Activated naive CD8-positive, alpha-beta T cell treated with anti-CD3 and anti-CD28 coated beads for 36 hours (primary cell): ENCODE results near the gene KIF3A. TPM values are rescaled to one million over a fixed set of nuclear protein-coding genes. Genes with fewer than 3 reads are reported as not detected.
A peak's percentile ranks its signal among the peaks of the same experiment; 100 is the strongest.

Source experiments
- DNase-seq: peaks from one replicate; pipeline ENCODE4 v3.0.0; 2021
- H3K27ac Mint-ChIP-seq: one replicate; pipeline ENCODE4 v1.8.0; 2022; ENCODE audit warnings: mild to moderate bottlenecking, moderate library complexity, mixed read lengths
- H3K27me3 Mint-ChIP-seq: one replicate; pipeline ENCODE4 v1.8.0; 2022; ENCODE audit warnings: mild to moderate bottlenecking, mixed read lengths
- H3K36me3 Mint-ChIP-seq: one replicate; pipeline ENCODE4 v1.8.0; 2021; ENCODE audit warnings: mild to moderate bottlenecking, mixed read lengths
- H3K4me1 Mint-ChIP-seq: one replicate; pipeline ENCODE4 v1.8.0; 2021; ENCODE audit warnings: mixed read lengths
- H3K4me3 Mint-ChIP-seq: one replicate; pipeline ENCODE4 v1.8.0; 2022; ENCODE audit warnings: mild to moderate bottlenecking, moderate library complexity, mixed read lengths
- H3K9me3 Mint-ChIP-seq: one replicate; pipeline ENCODE4 v1.8.0; 2022; ENCODE audit warnings: mixed read lengths
- total RNA-seq, 2 experiments: library from RNA; stranded (reverse); gene quantifications; one replicate each; pipeline ENCODE4 v1.2.3, GENCODE V29; 2021

Gene KIF3A
- 10 to 100 TPM; 10.7 to 11.1 TPM for total RNA-seq

- Mint-ChIP-seq H3K36me3 (no peaks in the 10 kb centered on the region), H3K9me3 (no peaks in the 10 kb centered on the region), H3K27ac (peak within 1 kb of the TSS; percentile 73), H3K4me1 (peaks cover 29% of the 10 kb centered on the region), H3K4me3 (peak within 1 kb of the TSS; percentile 85), H3K27me3 (peaks cover 3% of the 10 kb centered on the region)
- peak; percentile 99 for DNase-seq
These were observed at the start of gene KIF3A for GRCh38 chr5:132736853-132737833. KIF3A (minus strand) TSS chr5:132737546; CDS start chr5:132737419, 127 bp downstream.

- H3K27me3 Mint-ChIP-seq, result peaks cover 26% of the 10 kb centered on the region
- no peak overlapping the region for H3K27ac Mint-ChIP-seq
- H3K4me1 Mint-ChIP-seq, result peaks cover 2% of the 10 kb centered on the region
- no peak for DNase-seq
- H3K9me3 Mint-ChIP-seq, result no peaks in the 10 kb centered on the region
- no peak overlapping the region for H3K4me3 Mint-ChIP-seq
- no peaks in the 10 kb centered on the region for H3K36me3 Mint-ChIP-seq
These were observed 49.7 kb upstream of the KIF3A start for GRCh38 chr5:132787076-132787475.

GRCh38 chr5:132785864-132786263, 48.5 kb upstream of the KIF3A start:
- Mint-ChIP-seq H3K27ac (no peak overlapping the region), H3K36me3 (no peaks in the 10 kb centered on the region), H3K4me1 (peaks cover 6% of the 10 kb centered on the region), H3K9me3 (no peaks in the 10 kb centered on the region), H3K27me3 (peaks cover 36% of the 10 kb centered on the region), H3K4me3 (no peak overlapping the region)
- DNase-seq, result no peak

GRCh38 chr5:132785365-132785764, 48.0 kb upstream of the KIF3A start:
- H3K27me3 Mint-ChIP-seq, result peaks cover 36% of the 10 kb centered on the region
- no peaks in the 10 kb centered on the region for H3K36me3 Mint-ChIP-seq
- H3K9me3 Mint-ChIP-seq, result no peaks in the 10 kb centered on the region

GRCh38 chr5:132782101-132782500, 44.8 kb upstream of the KIF3A start:
- Mint-ChIP-seq H3K9me3 (no peaks in the 10 kb centered on the region), H3K4me1 (peaks cover 12% of the 10 kb centered on the region), H3K27me3 (peaks cover 58% of the 10 kb centered on the region), H3K4me3 (no peak overlapping the region), H3K36me3 (no peaks in the 10 kb centered on the region), H3K27ac (no peak overlapping the region)
- DNase-seq, result no peak

More at GRCh38 chr5:132785365-132785764, 48.0 kb upstream of the KIF3A start:
- Mint-ChIP-seq H3K4me3 (no peak overlapping the region), H3K4me1 (peaks cover 7% of the 10 kb centered on the region), H3K27ac (no peak overlapping the region)
- DNase-seq, result no peak

GRCh38 chr5:132781029-132781428, 43.7 kb upstream of the KIF3A start:
- Mint-ChIP-seq H3K36me3 (no peaks in the 10 kb centered on the region), H3K4me1 (peaks cover 14% of the 10 kb centered on the region), H3K9me3 (no peaks in the 10 kb centered on the region), H3K4me3 (no peak overlapping the region), H3K27me3 (peaks cover 58% of the 10 kb centered on the region), H3K27ac (no peak overlapping the region)
- DNase-seq, result no peak

- H3K27me3 Mint-ChIP-seq, result peaks cover 58% of the 10 kb centered on the region
- DNase-seq, result no peak
- peaks cover 15% of the 10 kb centered on the region for H3K4me1 Mint-ChIP-seq
- no peaks in the 10 kb centered on the region for H3K36me3 Mint-ChIP-seq
- no peaks in the 10 kb centered on the region for H3K9me3 Mint-ChIP-seq
- no peak overlapping the region for H3K4me3 Mint-ChIP-seq
- H3K27ac Mint-ChIP-seq, result no peak overlapping the region
These were observed 43.2 kb upstream of the KIF3A start for GRCh38 chr5:132780577-132780976.

GRCh38 chr5:132779961-132780360, 42.6 kb upstream of the KIF3A start:
- H3K4me3 Mint-ChIP-seq, result no peak overlapping the region
- no peak for DNase-seq
- peaks cover 13% of the 10 kb centered on the region for H3K4me1 Mint-ChIP-seq
- H3K27me3 Mint-ChIP-seq, result peaks cover 54% of the 10 kb centered on the region
- no peaks in the 10 kb centered on the region for H3K9me3 Mint-ChIP-seq
- H3K27ac Mint-ChIP-seq, result no peak overlapping the region
- H3K36me3 Mint-ChIP-seq, result no peaks in the 10 kb centered on the region

GRCh38 chr5:132778856-132779255, 41.5 kb upstream of the KIF3A start:
- peaks cover 53% of the 10 kb centered on the region for H3K27me3 Mint-ChIP-seq
- H3K27ac Mint-ChIP-seq, result no peak overlapping the region
- no peak overlapping the region for H3K4me3 Mint-ChIP-seq
- H3K9me3 Mint-ChIP-seq, result no peaks in the 10 kb centered on the region
- H3K4me1 Mint-ChIP-seq, result peaks cover 13% of the 10 kb centered on the region
- no peak for DNase-seq
- no peaks in the 10 kb centered on the region for H3K36me3 Mint-ChIP-seq

- Mint-ChIP-seq H3K9me3 (no peaks in the 10 kb centered on the region), H3K4me1 (peaks cover 13% of the 10 kb centered on the region), H3K36me3 (no peaks in the 10 kb centered on the region), H3K27me3 (peaks cover 48% of the 10 kb centered on the region), H3K4me3 (peak overlapping the region; percentile 70), H3K27ac (no peak overlapping the region)
- no peak for DNase-seq
These were observed 40.8 kb upstream of the KIF3A start for GRCh38 chr5:132778129-132778528.

GRCh38 chr5:132777209-132778069, 40.1 kb upstream of the KIF3A start, which contains the start of gene SEPTIN8:
SEPTIN8 (minus strand) TSS chr5:132777239; CDS start chr5:132777137, 102 bp downstream.
- peaks cover 13% of the 10 kb centered on the region for H3K4me1 Mint-ChIP-seq
- DNase-seq, result peak; percentile 57
- H3K9me3 Mint-ChIP-seq, result no peaks in the 10 kb centered on the region
- peak within 1 kb of the TSS; percentile 70 for H3K4me3 Mint-ChIP-seq
- H3K27me3 Mint-ChIP-seq, result peaks cover 41% of the 10 kb centered on the region
- H3K27ac Mint-ChIP-seq, result no peak within 1 kb of the TSS
- H3K36me3 Mint-ChIP-seq, result no peaks in the 10 kb centered on the region

- Mint-ChIP-seq H3K4me3 (no peak overlapping the region), H3K27me3 (peaks cover 35% of the 10 kb centered on the region), H3K4me1 (peaks cover 13% of the 10 kb centered on the region), H3K9me3 (no peaks in the 10 kb centered on the region), H3K36me3 (no peaks in the 10 kb centered on the region), H3K27ac (no peak overlapping the region)
- peak; percentile 12 for DNase-seq
These were observed 39.5 kb upstream of the KIF3A start for GRCh38 chr5:132776938-132777208.

- H3K9me3 Mint-ChIP-seq, result no peaks in the 10 kb centered on the region
- DNase-seq, result peak; percentile 8
- H3K36me3 Mint-ChIP-seq, result no peaks in the 10 kb centered on the region
- peaks cover 30% of the 10 kb centered on the region for H3K27me3 Mint-ChIP-seq
- H3K4me1 Mint-ChIP-seq, result peaks cover 13% of the 10 kb centered on the region
- H3K27ac Mint-ChIP-seq, result no peak overlapping the region
- H3K4me3 Mint-ChIP-seq, result peak overlapping the region; percentile 66
These were observed 39.0 kb upstream of the KIF3A start for GRCh38 chr5:132776131-132776937.

- H3K9me3 Mint-ChIP-seq, result no peaks in the 10 kb centered on the region
These were observed 38.2 kb upstream of the KIF3A start for GRCh38 chr5:132775476-132775961.

More at GRCh38 chr5:132775476-132775961, 38.2 kb upstream of the KIF3A start:
- no peak overlapping the region for H3K27ac Mint-ChIP-seq
- no peaks in the 10 kb centered on the region for H3K36me3 Mint-ChIP-seq
- H3K27me3 Mint-ChIP-seq, result peaks cover 23% of the 10 kb centered on the region
- H3K4me3 Mint-ChIP-seq, result peak overlapping the region; percentile 12
- DNase-seq, result no peak
- peaks cover 8% of the 10 kb centered on the region for H3K4me1 Mint-ChIP-seq
